ENCODE measurements around the gene OPN1MW.
"Not testable (repeated sequence)": the region's sequence is repeated elsewhere in the genome, so short reads cannot be mapped to it uniquely, and the experiment has no call there.

OPN1MW gene

GRCh38 chrX:154182296-154182695, at the start of gene OPN1MW:
Gene OPN1MW (plus strand): TSS chrX:154182596. CDS start chrX:154182678, 82 bp downstream.
- not testable (repeated sequence) for DNase-seq (ENCODE audit: low read depth in 2 of 2)

- no peak for DNase-seq (ENCODE audit: low read depth in 2 of 2)
These were observed 46.8 kb upstream of the OPN1MW start for GRCh38 chrX:154135458-154136229.

GRCh38 chrX:154136627-154137161, 45.7 kb upstream of the OPN1MW start:
- peak; percentile 57 to 63 for DNase-seq (ENCODE audit: low read depth in 2 of 2)

- DNase-seq (ENCODE audit: low read depth in 2 of 2) = no peak
These were observed 43.5 kb upstream of the OPN1MW start for GRCh38 chrX:154138857-154139256.

GRCh38 chrX:154140206-154140605, 42.2 kb upstream of the OPN1MW start:
- DNase-seq (ENCODE audit: low read depth in 2 of 2) = no peak

GRCh38 chrX:154140742-154141141, 41.7 kb upstream of the OPN1MW start:
- DNase-seq (ENCODE audit: low read depth in 2 of 2) = no peak

GRCh38 chrX:154142386-154142785, 40.0 kb upstream of the OPN1MW start:
- no peak for DNase-seq (ENCODE audit: low read depth in 2 of 2)

- no peak for DNase-seq (ENCODE audit: low read depth in 2 of 2)
These were observed 39.2 kb upstream of the OPN1MW start for GRCh38 chrX:154142950-154143745.

GRCh38 chrX:154144010-154144409, 38.4 kb upstream of the OPN1MW start, which contains the start of gene OPN1LW:
Gene OPN1LW (plus strand): TSS chrX:154144243. CDS start chrX:154144284, 41 bp downstream.
- DNase-seq (ENCODE audit: low read depth in 2 of 2) = not testable (repeated sequence)

GRCh38 chrX:154151030-154151429, 31.4 kb upstream of the OPN1MW start:
- not testable (repeated sequence) for DNase-seq (ENCODE audit: low read depth in 2 of 2)

GRCh38 chrX:154156221-154156620, 26.2 kb upstream of the OPN1MW start:
- DNase-seq (ENCODE audit: low read depth in 2 of 2) = not testable (repeated sequence)

- DNase-seq (ENCODE audit: low read depth in 2 of 2) = not testable (repeated sequence)
These were observed 25.2 kb upstream of the OPN1MW start for GRCh38 chrX:154157207-154157606.

GRCh38 chrX:154159345-154159744, 23.1 kb upstream of the OPN1MW start:
- DNase-seq (ENCODE audit: low read depth in 2 of 2) = not testable (repeated sequence)

GRCh38 chrX:154164902-154165301, 17.5 kb upstream of the OPN1MW start:
- DNase-seq (ENCODE audit: low read depth in 2 of 2) = not testable (repeated sequence)

GRCh38 chrX:154168384-154168783, 14.0 kb upstream of the OPN1MW start:
- not testable (repeated sequence) for DNase-seq (ENCODE audit: low read depth in 2 of 2)

GRCh38 chrX:154172535-154172943, 9.9 kb upstream of the OPN1MW start:
- DNase-seq (ENCODE audit: low read depth in 2 of 2) = not testable (repeated sequence)

GRCh38 chrX:154174356-154174755, 8.0 kb upstream of the OPN1MW start:
- not testable (repeated sequence) for DNase-seq (ENCODE audit: low read depth in 2 of 2)

GRCh38 chrX:154183794-154184193, 1.4 kb downstream of the OPN1MW start:
- DNase-seq (ENCODE audit: low read depth in 2 of 2) = not testable (repeated sequence)

- not testable (repeated sequence) for DNase-seq (ENCODE audit: low read depth in 2 of 2)
These were observed 10.4 kb downstream of the OPN1MW start for GRCh38 chrX:154192846-154193245.

- not testable (repeated sequence) for DNase-seq (ENCODE audit: low read depth in 2 of 2)
These were observed 11.9 kb downstream of the OPN1MW start for GRCh38 chrX:154194316-154194715.

GRCh38 chrX:154196466-154196865, 14.1 kb downstream of the OPN1MW start:
- DNase-seq (ENCODE audit: low read depth in 2 of 2) = not testable (repeated sequence)
